Heart left ventricle (tissue), 16 donors: ENCODE measurements around the gene ATXN1. TPM values are rescaled to one million over a fixed set of nuclear protein-coding genes. Genes with fewer than 3 reads are reported as not detected.
"Not testable (repeated sequence)": the region's sequence is repeated elsewhere in the genome, so short reads cannot be mapped to it uniquely, and the experiment has no call there.

Experiments used
- ATAC-seq, 4 donors: fragments of 200-7000 bp; cut with Tn5 transposase; one replicate each; pipeline ENCODE4 v1.9.1; 2020 to 2022; ENCODE audit warnings: moderate library complexity in 4 of 4, mild to moderate bottlenecking in 3 of 4, moderate number of reproducible peaks in 1 of 4
- DNase-seq, 5 donors: peaks; one replicate each; pipeline ENCODE4 v3.0.0-alpha.2; 2020
- H3K27ac ChIP-seq, 12 donors: fragments of 200-600 bp; sonication (generic) in 4 of 12; one replicate each; pipeline versions ENCODE4 v1.5.0 to v1.8.0; 2016 to 2022; ENCODE audit warnings: mild to moderate bottlenecking in 2 of 12
- H3K27me3 ChIP-seq, 9 donors: fragments of 200-600 bp; sonication (generic) in 2 of 9; one replicate each; pipeline versions ENCODE4 v1.5.1 to v1.8.0; 2016 to 2022; ENCODE audit warnings: mild to moderate bottlenecking in 3 of 9
- H3K36me3 ChIP-seq, 9 donors: fragments of 200-600 bp; sonication (generic) in 2 of 9; one replicate each; pipeline versions ENCODE4 v1.5.0 to v1.8.0; 2018 to 2022; ENCODE audit warnings: mild to moderate bottlenecking in 2 of 9
- H3K4me1 ChIP-seq, 12 donors: fragments of 200-600 bp; sonication (generic) in 4 of 12; one replicate each; pipeline versions ENCODE4 v1.5.0 to v1.8.0; 2016 to 2022; ENCODE audit warnings: mild to moderate bottlenecking in 3 of 12
- H3K4me3 ChIP-seq, 12 donors: fragments of 200-600 bp; sonication (generic) in 4 of 12; one replicate each; pipeline versions ENCODE4 v1.5.0 to v1.8.0; 2017 to 2022; ENCODE audit warnings: mild to moderate bottlenecking in 9 of 12, moderate library complexity in 4 of 12
- H3K9me3 ChIP-seq, 12 donors: fragments of 200-600 bp; sonication (generic) in 4 of 12; one replicate each; pipeline versions ENCODE4 v1.5.0 to v1.8.0; 2016 to 2022; ENCODE audit warnings: mild to moderate bottlenecking in 1 of 12
- CTCF ChIP-seq, 12 donors: fragments of 200-600 bp; sonication (generic) in 4 of 12; IDR thresholded peaks; one replicate each; pipeline versions ENCODE4 v1.5.0 to v1.8.0; 2018 to 2022; ENCODE audit warnings: antibody characterized with exemption in 12 of 12, mild to moderate bottlenecking in 5 of 12
- POLR2A ChIP-seq, 2 donors: fragments of 450-650 bp; IDR thresholded peaks; one replicate each; pipeline ENCODE4 v1.6.1; 2017; ENCODE audit warnings: antibody characterized with exemption in 2 of 2, mild to moderate bottlenecking in 2 of 2, moderate library complexity in 2 of 2
- WGBS, 4 donors: extraction: QIAGEN DNeasy Blood & Tissue Kit in 2 of 4; methylation state at CpG; one replicate each; pipeline versions ENCODE4 v1.1.5 to v1.1.7; 2013 to 2018; 5-methylcytosine and 5-hydroxymethylcytosine counted together
- intact Hi-C, 10 donors: fragments of 100-400 bp; cut with DNase I; formaldehyde crosslinking; loops; one replicate each; pipeline versions ENCODE4 v1.11.1 to v1.14.2; 2022
- polyA plus RNA-seq, 2 donors: library from polyadenylated mRNA; stranded (reverse); fragments of 200-250 nt; gene quantifications; one replicate each; pipeline ENCODE4 v1.2.3, GENCODE V29; 2013
- total RNA-seq, 9 donors: library from RNA; depleted of rRNA in 2 of 9; stranded (reverse); fragments of >200 nt in 2 of 9; fragmentation: NEBNext Ultra II Directional in 3 of 9; extraction: Animal tissue kit (Norgen Biotek cat#: 25700) in 3 of 9; gene quantifications; one replicate each; pipeline versions ENCODE4 v1.1.0 to v1.2.4, GENCODE V29; 2016 to 2023
- donor health status: ischemic (EF 13 %, LVEDD 7.1; RV severe dilation, severe dysfunction).
- donor health status: healthy with polysubstance abuse.
- donor health status: DM: no; HTN: yes; CAD: no.
- donor health status: DM: no; HTN: no; CAD: no.
- donor health status: ischemic (EF 25% LVEDD 6.9; RV normal size, moderate dysfunction).
- donor health status: ischemic (EF 25% LVEDD 5.7; RV mildly dilated, moderate dysfunction).
- donor health status: healthy.
- donor health status: DM: yes; HTN: yes; CAD: no.
- donor health status: ischemic (EF 35%, LVEDD 5.7; RV mildly dilated, moderate dysfunction).
- donor health status: nonischemic (EF 11% LVEDD 7.7; RV severe dilation, severe dysfunction).
- donor health status: DM: yes; HTN: yes; CAD: no.
- donor health status: PGD.
- donor health status: ischemic (EF 29% LVEDD 5.4; RV normal size, mild dysfunction).
- donor health status: nonischemic (EF 23%, LVEDD 6.1; RV moderate dilation, normal function).

Gene ATXN1
- total and polyA plus RNA-seq, 11 donors, result 8.7 to 51.8 (median 36.0) TPM

- Histone ChIP-seq H3K4me3 (peak overlapping the region in 5 of 12 donors; percentile 8 to 40 (median 27)), H3K27me3 (no peaks in the 10 kb centered on the region), H3K4me1 (peaks cover 0 to 56% (median 17%) of the 10 kb centered on the region in 12 donors), H3K36me3 (no peaks in the 10 kb centered on the region), H3K9me3 (no peaks in the 10 kb centered on the region), H3K27ac (peak overlapping the region in 9 of 12 donors; percentile 8 to 90 (median 44))
- ATAC-seq (peak in 1 of 4 donors; percentile 25), DNase-seq (no peak)
- WGBS, 4 donors, result 54 to 59% (median 57%) methylated on average over 12 of the region's 12 CpGs
- intact Hi-C loops, result no loop called here
- TF ChIP-seq CTCF (IDR thresholded peaks at IDR 0.05), result no peak
- no peak for TF ChIP-seq POLR2A (IDR thresholded peaks at IDR 0.05)
These were observed 48.9 kb downstream of the ATXN1 start for GRCh38 chr6:16712255-16712930.

GRCh38 chr6:16711546-16712254 is 49.6 kb downstream of the ATXN1 start:
- no peaks in the 10 kb centered on the region for H3K36me3 ChIP-seq
- TF ChIP-seq POLR2A (IDR thresholded peaks at IDR 0.05) (no peak), CTCF (IDR thresholded peaks at IDR 0.05) (no peak)
- WGBS, 4 donors, result 90 to 96% (median 96%) methylated on average over 8 of the region's 8 CpGs
- H3K4me3 ChIP-seq, result peak overlapping the region in 1 of 12 donors; percentile 40
- H3K9me3 ChIP-seq, result no peaks in the 10 kb centered on the region
- no peaks in the 10 kb centered on the region for H3K27me3 ChIP-seq
- ATAC-seq (no peak), DNase-seq (no peak)
- H3K4me1 ChIP-seq, result peaks cover 0 to 63% (median 19%) of the 10 kb centered on the region in 12 donors
- intact Hi-C loops, result no loop called here
- H3K27ac ChIP-seq, result peak overlapping the region in 4 of 12 donors; percentile 39 to 90 (median 44)

- Histone ChIP-seq H3K4me3 (no peak overlapping the region), H3K27ac (peak overlapping the region in 1 of 12 donors; percentile 82), H3K4me1 (peaks cover 0 to 71% (median 18%) of the 10 kb centered on the region in 12 donors), H3K27me3 (no peaks in the 10 kb centered on the region), H3K36me3 (no peaks in the 10 kb centered on the region), H3K9me3 (peaks cover 0 to 1% (median 0%) of the 10 kb centered on the region in 12 donors)
- TF ChIP-seq POLR2A (IDR thresholded peaks at IDR 0.05) (no peak), CTCF (IDR thresholded peaks at IDR 0.05) (no peak)
- intact Hi-C loops, result no loop called here
- ATAC-seq, result no peak
- DNase-seq, result no peak
- 65 to 71% (median 68%) methylated on average over 3 of the region's 3 CpGs for WGBS, 4 donors
These were observed 54.1 kb downstream of the ATXN1 start for GRCh38 chr6:16706911-16707783.

- ATAC-seq, H3K9me3 ChIP-seq, H3K4me3 ChIP-seq, H3K27me3 ChIP-seq, H3K36me3 ChIP-seq, intact Hi-C loops: not testable (repeated sequence)
- 87 to 99% (median 93%) methylated on average over 7 of the region's 7 CpGs for WGBS, 4 donors
- Histone ChIP-seq H3K27ac (peak overlapping the region in 1 of 12 donors; percentile 82), H3K4me1 (peaks cover 0 to 67% (median 18%) of the 10 kb centered on the region in 12 donors)
- DNase-seq, result peak in 2 of 5 donors; percentile 43 to 64
These were observed 54.8 kb downstream of the ATXN1 start for GRCh38 chr6:16706491-16706890.
